GM21619 (cell line): Measurements from ENCODE around the gene LRRC7.
"Not testable (repeated sequence)": the region's sequence is repeated elsewhere in the genome, so short reads cannot be mapped to it uniquely, and the experiment has no call there.

ENCODE experiments used
- ATAC-seq: cut with Tn5 transposase; IDR thresholded peaks from one replicate; pipeline ENCODE4 v1.9.1; 2021; ENCODE audit not compliant: unreplicated experiment

Gene LRRC7

GRCh38 chr1:70033266-70033873 is 465.6 kb downstream of the LRRC7 start:
- peak; percentile 77 for ATAC-seq

GRCh38 chr1:70033936-70034335 is 466.2 kb downstream of the LRRC7 start:
- no peak for ATAC-seq

GRCh38 chr1:70034403-70034802 is 466.7 kb downstream of the LRRC7 start:
- ATAC-seq, result no peak

GRCh38 chr1:70038025-70038424 is 470.3 kb downstream of the LRRC7 start:
- ATAC-seq, result no peak

- no peak for ATAC-seq
Measured at GRCh38 chr1:70039485-70039884, 471.8 kb downstream of the LRRC7 start.

GRCh38 chr1:70041317-70042045 is 473.8 kb downstream of the LRRC7 start:
- no peak for ATAC-seq

GRCh38 chr1:70042090-70042731 is 474.5 kb downstream of the LRRC7 start:
- ATAC-seq, result no peak

GRCh38 chr1:70043804-70044203 is 476.1 kb downstream of the LRRC7 start:
- ATAC-seq, result no peak

GRCh38 chr1:70044832-70045231 is 477.1 kb downstream of the LRRC7 start:
- ATAC-seq, result no peak

GRCh38 chr1:70045581-70045980 is 477.9 kb downstream of the LRRC7 start:
- not testable (repeated sequence) for ATAC-seq

- ATAC-seq, result no peak
Measured at GRCh38 chr1:70048336-70049094, 480.8 kb downstream of the LRRC7 start.

GRCh38 chr1:70051926-70052325 is 484.2 kb downstream of the LRRC7 start:
- ATAC-seq, result no peak

- ATAC-seq, result no peak
Measured at GRCh38 chr1:70057500-70057899, 489.8 kb downstream of the LRRC7 start.

GRCh38 chr1:70061231-70061630 is 493.5 kb downstream of the LRRC7 start:
- ATAC-seq, result no peak

GRCh38 chr1:70063861-70064260 is 496.1 kb downstream of the LRRC7 start:
- no peak for ATAC-seq

GRCh38 chr1:70066711-70067110 is 499.0 kb downstream of the LRRC7 start:
- no peak for ATAC-seq

- no peak for ATAC-seq
Measured at GRCh38 chr1:70071601-70072000, 503.9 kb downstream of the LRRC7 start.

GRCh38 chr1:70072231-70072751 is 504.6 kb downstream of the LRRC7 start:
- ATAC-seq, result no peak

- ATAC-seq, result no peak
Measured at GRCh38 chr1:70075761-70076160, 508.0 kb downstream of the LRRC7 start.

GRCh38 chr1:70077066-70077465 is 509.3 kb downstream of the LRRC7 start:
- ATAC-seq, result no peak

GRCh38 chr1:70079546-70079945 is 511.8 kb downstream of the LRRC7 start:
- ATAC-seq, result no peak
